Measurements from ENCODE around the gene TRA2B. TPM values are rescaled to one million over a fixed set of nuclear protein-coding genes. Genes with fewer than 3 reads are reported as not detected.

TRA2B gene
- total RNA-seq, 1 donor from 2014 or later = 271 TPM

DNA sequence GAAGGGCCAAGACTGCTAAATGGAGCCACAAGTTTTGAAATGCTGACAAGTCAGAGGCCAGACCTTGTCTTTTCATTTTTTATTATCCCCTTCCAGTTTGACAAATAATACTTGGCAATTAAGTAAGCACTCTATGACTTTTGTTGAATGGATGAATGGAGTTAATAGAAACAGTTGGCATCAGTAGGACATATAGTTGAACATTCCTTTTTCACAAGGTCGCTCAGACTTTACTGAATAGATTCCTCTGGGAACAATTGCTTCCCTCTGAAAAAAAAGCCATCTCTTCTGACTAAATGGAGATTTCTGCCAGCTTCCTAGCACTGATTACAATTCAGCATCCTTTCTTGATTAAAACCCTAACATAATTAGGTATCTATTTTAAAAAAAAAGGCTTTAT lies 53.2 kb downstream of the TRA2B start:
- intact Hi-C loops (cut with micrococcal nuclease) = no loop called here

DNA sequence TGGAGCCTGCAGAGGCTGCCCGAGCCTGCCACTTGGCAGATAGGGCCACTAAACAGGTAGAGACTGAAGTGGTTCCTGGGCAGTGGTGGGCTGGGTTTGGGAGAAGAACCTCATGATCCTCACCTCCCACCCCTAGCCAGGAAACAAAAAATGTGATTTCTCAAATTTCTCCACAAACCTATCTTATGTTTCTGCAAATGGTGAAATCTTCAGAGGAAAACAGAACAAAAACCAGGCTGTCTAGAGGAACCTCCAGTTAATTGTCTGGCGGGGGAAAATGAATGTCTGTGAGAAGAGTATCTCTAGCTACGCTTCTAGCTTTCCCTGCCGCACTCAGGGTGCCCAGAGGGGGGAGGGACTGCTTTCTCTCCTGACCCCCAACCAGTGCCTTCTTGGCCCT lies 55.9 kb downstream of the TRA2B start:
- intact Hi-C loops (cut with micrococcal nuclease) = no loop called here

DNA sequence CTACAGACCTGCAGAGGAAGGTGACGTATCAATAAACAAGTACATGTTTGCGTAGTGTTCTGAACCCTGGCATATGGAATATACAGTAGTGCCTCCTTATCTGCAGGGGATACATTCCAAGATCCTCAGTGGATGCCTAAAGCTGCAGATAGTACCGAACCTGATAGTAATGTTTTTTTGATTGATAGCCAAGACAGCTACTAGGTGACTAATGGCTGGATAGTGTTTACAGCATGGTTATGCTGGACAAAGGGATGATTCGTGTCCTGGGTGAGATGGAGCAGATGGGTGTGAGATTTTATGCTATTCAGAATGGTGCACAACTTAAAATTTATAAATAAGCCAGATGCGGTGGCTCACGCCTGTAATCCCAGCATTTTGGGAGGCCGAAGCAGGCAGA lies 57.2 kb downstream of the TRA2B start:
- intact Hi-C loops (cut with micrococcal nuclease) = no loop called here

DNA sequence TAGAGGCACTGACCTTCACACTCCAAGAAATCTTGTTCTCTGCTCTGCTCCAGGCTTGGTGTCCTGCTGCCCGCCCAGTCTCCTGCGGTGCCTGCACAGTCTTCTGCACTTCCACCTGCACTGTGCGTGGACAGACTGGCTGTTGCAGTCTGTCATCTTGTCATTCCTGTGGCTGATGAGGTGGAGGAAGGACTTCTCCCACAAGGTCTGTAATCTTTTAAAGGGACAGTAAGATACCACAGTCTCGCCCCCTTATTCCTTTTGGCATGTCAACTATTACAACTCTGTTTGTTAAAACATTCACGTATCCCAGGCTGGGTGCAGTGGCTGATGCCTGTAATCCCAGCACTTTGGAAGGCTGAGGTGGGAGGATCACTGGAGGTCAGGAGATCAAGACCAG lies 58.9 kb downstream of the TRA2B start:
- intact Hi-C loops (cut with micrococcal nuclease) = no loop called here

DNA sequence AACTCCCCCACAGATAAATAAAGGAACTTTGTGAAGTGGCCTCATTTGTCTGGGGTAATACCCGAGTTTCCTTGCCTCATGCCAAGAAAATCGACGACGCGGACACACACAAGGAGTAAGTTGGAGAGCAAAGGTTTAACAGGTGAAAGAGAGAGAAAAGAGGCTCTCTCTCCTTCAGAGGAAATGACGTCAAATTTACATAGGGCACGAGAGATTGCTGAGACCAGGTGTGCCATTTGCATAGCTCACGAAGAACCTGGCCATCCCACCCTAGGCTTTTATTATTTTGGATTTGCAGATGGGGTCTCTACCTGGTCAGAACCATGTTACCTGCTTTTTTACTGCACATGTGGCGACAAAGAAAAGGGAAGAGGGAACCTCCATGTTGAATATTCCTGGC lies 63.7 kb downstream of the TRA2B start:
- intact Hi-C loops (cut with micrococcal nuclease) = no loop called here

DNA sequence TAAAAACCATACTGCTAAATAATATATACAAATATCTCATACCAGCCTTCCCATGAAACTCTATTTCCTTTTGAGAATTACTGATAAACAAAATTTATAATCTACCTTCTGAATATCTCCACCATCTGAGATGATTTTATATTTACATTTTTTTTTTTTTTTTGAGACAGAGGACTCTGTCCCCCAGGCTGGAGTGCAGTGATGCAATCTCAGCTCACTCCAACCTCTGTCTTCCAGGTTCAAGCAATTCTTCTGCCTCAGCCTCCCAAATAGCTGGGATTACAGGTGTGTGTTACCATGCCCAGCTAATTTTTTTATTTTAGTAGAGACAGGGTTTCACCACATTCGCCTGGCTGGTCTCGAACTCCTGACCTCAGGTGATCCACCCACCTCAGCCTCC lies 70.2 kb downstream of the TRA2B start:
- intact Hi-C loops (cut with micrococcal nuclease) = no loop called here

DNA sequence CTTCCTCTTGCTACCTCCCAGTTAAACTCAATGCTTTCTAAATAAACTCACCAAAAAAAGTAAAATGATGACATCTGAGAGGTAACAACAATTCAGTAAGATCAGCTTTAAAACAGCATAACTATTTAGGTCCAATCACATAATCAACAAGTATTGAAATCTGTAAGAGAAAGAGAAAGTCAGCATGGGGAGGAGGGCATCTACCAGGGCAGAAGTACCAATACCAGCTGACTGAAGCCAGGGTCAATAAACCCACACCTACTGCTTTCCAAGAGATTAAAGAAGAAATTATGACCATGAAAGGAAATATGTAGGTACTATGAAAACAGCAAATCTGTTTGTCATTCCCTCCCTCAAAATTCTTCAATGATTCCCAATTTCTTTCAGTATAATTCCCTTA lies 70.8 kb downstream of the TRA2B start:
- intact Hi-C loops (cut with micrococcal nuclease) = no loop called here

DNA sequence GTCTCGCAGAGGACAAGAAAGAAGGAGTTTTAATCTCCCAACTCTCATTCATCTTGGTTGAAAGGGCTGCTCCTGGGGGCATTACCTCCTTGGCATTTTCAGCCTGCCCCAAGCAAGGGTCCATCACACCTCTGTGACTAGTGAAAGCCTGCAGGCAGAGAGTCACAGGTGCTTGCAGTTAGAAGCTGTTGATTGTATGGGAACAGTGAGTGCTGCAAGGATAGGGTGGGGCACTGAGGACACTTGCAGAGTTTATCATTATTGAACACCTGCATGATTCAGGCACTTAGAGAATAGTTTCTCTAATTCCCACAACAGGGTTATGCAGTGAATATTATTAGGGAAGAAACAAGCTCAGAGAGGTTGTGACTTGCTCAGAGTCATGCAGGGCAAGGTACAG lies 71.3 kb downstream of the TRA2B start:
- intact Hi-C loops (cut with micrococcal nuclease) = no loop called here

Other genes with a start within 250 kb of the TRA2B start
- gene IGF2BP2, start 113.0 kb downstream of the TRA2B start, total RNA-seq = 0.07 TPM in 1 of 2 replicates, not detected in the other
- 0.16 and 0.23 TPM in 2 replicates for gene ETV5, start 171.1 kb upstream of the TRA2B start, total RNA-seq